ENCODE data around the gene SYDE1.

SYDE1 gene

GRCh38 chr19:15125232-15126067 is 18.2 kb downstream of the SYDE1 start:
- peak; percentile 97 for DNase-seq

- DNase-seq, result no peak
Observed at GRCh38 chr19:15126131-15126910, 19.1 kb downstream of the SYDE1 start.

GRCh38 chr19:15128162-15128770 is 21.1 kb downstream of the SYDE1 start:
- no peak for DNase-seq

- no peak for DNase-seq
Observed at GRCh38 chr19:15129856-15130585, 22.8 kb downstream of the SYDE1 start.

- no peak for DNase-seq
Observed at GRCh38 chr19:15136234-15136954, 29.2 kb downstream of the SYDE1 start.

GRCh38 chr19:15137777-15138176 is 30.6 kb downstream of the SYDE1 start:
- no peak for DNase-seq

- no peak for DNase-seq
Observed at GRCh38 chr19:15138427-15138826, 31.2 kb downstream of the SYDE1 start.

- no peak for DNase-seq
Observed at GRCh38 chr19:15141143-15141542, 33.9 kb downstream of the SYDE1 start.

GRCh38 chr19:15142313-15142712 is 35.1 kb downstream of the SYDE1 start:
- DNase-seq, result no peak

GRCh38 chr19:15144046-15144646 is 36.9 kb downstream of the SYDE1 start:
- DNase-seq, result no peak

GRCh38 chr19:15147090-15147489 is 39.9 kb downstream of the SYDE1 start:
- no peak for DNase-seq

- DNase-seq, result no peak
Observed at GRCh38 chr19:15149737-15150136, 42.5 kb downstream of the SYDE1 start.

GRCh38 chr19:15154002-15154612 is 46.9 kb downstream of the SYDE1 start:
- no peak for DNase-seq

GRCh38 chr19:15155296-15155695 is 48.1 kb downstream of the SYDE1 start:
- no peak for DNase-seq

- no peak for DNase-seq
Observed at GRCh38 chr19:15156391-15156790, 49.2 kb downstream of the SYDE1 start.

GRCh38 chr19:15159251-15159650 is 52.0 kb downstream of the SYDE1 start:
- no peak for DNase-seq

- DNase-seq, result no peak
Observed at GRCh38 chr19:15161028-15161984, 54.1 kb downstream of the SYDE1 start.
